ENCODE measurements around the gene KCNQ5.

DNA sequence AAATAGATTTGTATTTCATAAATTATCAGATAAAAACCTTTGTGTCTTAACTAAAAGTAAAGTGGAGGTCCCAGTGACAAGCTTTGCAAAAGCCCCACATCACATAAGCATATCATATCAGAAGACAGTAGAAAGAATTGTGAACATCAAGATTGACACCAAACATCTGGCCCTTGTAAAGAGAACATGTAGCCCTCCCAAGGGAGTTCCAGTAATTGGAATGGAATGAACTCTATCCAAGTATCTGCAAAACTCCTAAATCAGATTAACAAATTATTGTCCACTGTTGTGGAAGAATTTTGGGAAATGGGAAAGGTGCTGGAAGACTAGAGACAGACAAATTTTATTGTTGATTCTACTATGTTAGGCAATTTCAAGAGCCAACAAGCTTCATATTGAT is 268.8 kb downstream of the KCNQ5 start:
- TF ChIP-seq, protein P1, sequence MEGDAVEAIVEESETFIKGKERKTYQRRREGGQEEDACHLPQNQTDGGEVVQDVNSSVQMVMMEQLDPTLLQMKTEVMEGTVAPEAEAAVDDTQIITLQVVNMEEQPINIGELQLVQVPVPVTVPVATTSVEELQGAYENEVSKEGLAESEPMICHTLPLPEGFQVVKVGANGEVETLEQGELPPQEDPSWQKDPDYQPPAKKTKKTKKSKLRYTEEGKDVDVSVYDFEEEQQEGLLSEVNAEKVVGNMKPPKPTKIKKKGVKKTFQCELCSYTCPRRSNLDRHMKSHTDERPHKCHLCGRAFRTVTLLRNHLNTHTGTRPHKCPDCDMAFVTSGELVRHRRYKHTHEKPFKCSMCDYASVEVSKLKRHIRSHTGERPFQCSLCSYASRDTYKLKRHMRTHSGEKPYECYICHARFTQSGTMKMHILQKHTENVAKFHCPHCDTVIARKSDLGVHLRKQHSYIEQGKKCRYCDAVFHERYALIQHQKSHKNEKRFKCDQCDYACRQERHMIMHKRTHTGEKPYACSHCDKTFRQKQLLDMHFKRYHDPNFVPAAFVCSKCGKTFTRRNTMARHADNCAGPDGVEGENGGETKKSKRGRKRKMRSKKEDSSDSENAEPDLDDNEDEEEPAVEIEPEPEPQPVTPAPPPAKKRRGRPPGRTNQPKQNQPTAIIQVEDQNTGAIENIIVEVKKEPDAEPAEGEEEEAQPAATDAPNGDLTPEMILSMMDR (IDR thresholded peaks at IDR 0.05; ENCODE audit: insufficient read depth, low read length, poor library complexity, severe bottlenecking): no peak
- no peak for TF ChIP-seq EZH2phosphoT487 (conservative IDR thresholded peaks at IDR 0.05; ENCODE audit: low read length)

All from SU-DHL-6 (cell line).